ENCODE results near the gene UBN1.

DNA sequence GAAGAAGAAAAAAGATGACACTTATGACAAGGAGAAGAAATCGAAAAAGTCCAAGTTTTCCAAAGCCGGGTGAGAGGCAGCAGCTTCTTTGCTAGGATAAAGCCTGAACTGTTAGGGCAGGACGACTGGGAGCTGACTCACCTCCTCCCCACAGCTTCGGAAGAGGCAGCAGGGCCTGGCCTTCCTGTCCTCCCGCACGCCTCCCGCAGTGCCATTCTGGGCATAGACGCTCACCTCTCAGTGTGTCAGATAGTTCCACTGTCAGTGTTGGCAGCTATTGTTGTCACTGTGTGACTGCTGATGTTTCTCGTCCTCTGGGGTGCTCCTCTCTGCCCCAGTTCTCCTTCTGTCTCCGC lies 12.6 kb downstream of the UBN1 start:
- TF ChIP-seq YY1 (IDR thresholded peaks at IDR 0.05; ENCODE audit: insufficient read depth, insufficient read length), result no peak
- no peak for TF ChIP-seq ZNF274 (IDR thresholded peaks at IDR 0.05; ENCODE audit: low read depth, low read length)
- no peak for TF ChIP-seq SUZ12 (IDR thresholded peaks at IDR 0.05; ENCODE audit: extremely low read depth, insufficient read depth, insufficient read length)
